Sigmoid colon (tissue), 4 donors: ENCODE data around the gene CD58.

Source experiments
- CTCF ChIP-seq, 4 experiments: fragments of 450-650 bp in 3 of 4; fragments of 200-600 bp in 1 of 4; IDR thresholded peaks; one replicate each; pipeline ENCODE4 v1.5.1; 2016 to 2019; ENCODE audit warnings: antibody characterized with exemption in 4 of 4, mild to moderate bottlenecking in 3 of 4, moderate library complexity in 2 of 4
- POLR2A ChIP-seq, 2 donors: fragments of 450-650 bp; IDR thresholded peaks; one replicate each; pipeline ENCODE4 v1.6.1; 2016; ENCODE audit warnings: antibody characterized with exemption in 2 of 2, mild to moderate bottlenecking in 2 of 2, moderate library complexity in 2 of 2
- POLR2AphosphoS5 ChIP-seq, 4 donors: sonication (generic); formaldehyde crosslinking; IDR thresholded peaks; one replicate each; pipeline ENCODE4 v1.6.1; 2017; ENCODE audit warnings: antibody characterized with exemption in 4 of 4

GRCh38 chr1:116569776-116570357 lies 959 bp downstream of the CD58 start:
- TF ChIP-seq CTCF (IDR thresholded peaks at IDR 0.05) (no peak), POLR2AphosphoS5 (IDR thresholded peaks at IDR 0.05) (no peak), POLR2A (IDR thresholded peaks at IDR 0.05) (no peak)
